ENCODE results near the gene NRXN3. TPM values are rescaled to one million over a fixed set of nuclear protein-coding genes. Genes with fewer than 3 reads are reported as not detected.

Gene NRXN3
- total and polyA plus RNA-seq, 2 experiments from 2014 or later = 1.0 to 1.8 TPM

- TF ChIP-seq, protein P1, sequence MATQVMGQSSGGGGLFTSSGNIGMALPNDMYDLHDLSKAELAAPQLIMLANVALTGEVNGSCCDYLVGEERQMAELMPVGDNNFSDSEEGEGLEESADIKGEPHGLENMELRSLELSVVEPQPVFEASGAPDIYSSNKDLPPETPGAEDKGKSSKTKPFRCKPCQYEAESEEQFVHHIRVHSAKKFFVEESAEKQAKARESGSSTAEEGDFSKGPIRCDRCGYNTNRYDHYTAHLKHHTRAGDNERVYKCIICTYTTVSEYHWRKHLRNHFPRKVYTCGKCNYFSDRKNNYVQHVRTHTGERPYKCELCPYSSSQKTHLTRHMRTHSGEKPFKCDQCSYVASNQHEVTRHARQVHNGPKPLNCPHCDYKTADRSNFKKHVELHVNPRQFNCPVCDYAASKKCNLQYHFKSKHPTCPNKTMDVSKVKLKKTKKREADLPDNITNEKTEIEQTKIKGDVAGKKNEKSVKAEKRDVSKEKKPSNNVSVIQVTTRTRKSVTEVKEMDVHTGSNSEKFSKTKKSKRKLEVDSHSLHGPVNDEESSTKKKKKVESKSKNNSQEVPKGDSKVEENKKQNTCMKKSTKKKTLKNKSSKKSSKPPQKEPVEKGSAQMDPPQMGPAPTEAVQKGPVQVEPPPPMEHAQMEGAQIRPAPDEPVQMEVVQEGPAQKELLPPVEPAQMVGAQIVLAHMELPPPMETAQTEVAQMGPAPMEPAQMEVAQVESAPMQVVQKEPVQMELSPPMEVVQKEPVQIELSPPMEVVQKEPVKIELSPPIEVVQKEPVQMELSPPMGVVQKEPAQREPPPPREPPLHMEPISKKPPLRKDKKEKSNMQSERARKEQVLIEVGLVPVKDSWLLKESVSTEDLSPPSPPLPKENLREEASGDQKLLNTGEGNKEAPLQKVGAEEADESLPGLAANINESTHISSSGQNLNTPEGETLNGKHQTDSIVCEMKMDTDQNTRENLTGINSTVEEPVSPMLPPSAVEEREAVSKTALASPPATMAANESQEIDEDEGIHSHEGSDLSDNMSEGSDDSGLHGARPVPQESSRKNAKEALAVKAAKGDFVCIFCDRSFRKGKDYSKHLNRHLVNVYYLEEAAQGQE (IDR thresholded peaks at IDR 0.05; ENCODE audit: unreplicated experiment) = no peak
- TF ChIP-seq ETS1 (IDR thresholded peaks at IDR 0.05) = no peak
- no peak for TF ChIP-seq STAT1 (IDR thresholded peaks at IDR 0.05; ENCODE audit: unreplicated experiment)
These were observed 1224.9 kb downstream of the NRXN3 start (continued) for GRCh38 chr14:79395061-79395460.

DNA sequence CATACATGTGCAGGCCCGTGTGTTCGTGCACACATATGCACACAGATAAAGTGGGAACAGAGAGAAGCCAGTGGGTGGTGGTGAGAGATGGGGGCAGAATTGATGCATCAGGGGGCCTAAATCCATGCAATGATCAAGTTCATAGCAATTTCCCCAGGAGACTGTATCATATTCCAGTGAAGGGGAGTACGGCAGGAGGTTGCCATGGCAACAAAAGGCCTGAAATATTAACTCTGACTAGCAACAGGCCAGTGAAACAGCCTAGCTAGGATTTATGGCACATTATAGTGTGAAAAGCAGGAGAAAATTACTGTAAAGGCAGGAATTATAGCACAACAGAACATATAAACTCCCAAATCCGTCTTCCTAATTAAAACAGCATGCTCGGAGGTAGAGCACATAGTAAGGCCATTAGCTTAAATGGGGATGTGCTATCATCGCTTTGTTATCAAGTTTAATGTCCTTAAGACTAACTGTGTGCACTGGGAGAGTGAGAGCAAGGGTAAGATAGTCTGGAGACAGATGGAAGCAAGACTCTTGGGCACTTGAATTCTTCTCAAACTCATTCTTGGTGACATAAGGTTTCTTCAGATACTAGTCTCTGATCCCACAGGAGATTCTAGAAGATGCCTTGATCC, 1234.8 kb downstream of the NRXN3 start:
- Histone ChIP-seq H3K27ac (ENCODE audit: low read depth) (no peak overlapping the region), H3K27me3 (ENCODE audit: insufficient read depth) (no peaks in the 10 kb centered on the region), H4K20me1 (replicated peaks; ENCODE audit: insufficient read depth) (no peaks in the 10 kb centered on the region), H3K36me3 (ENCODE audit: insufficient read depth) (no peaks in the 10 kb centered on the region), H3F3A (replicated peaks; ENCODE audit: low read depth) (no peaks in the 10 kb centered on the region), H3K79me2 (replicated peaks; ENCODE audit: insufficient read depth) (no peaks in the 10 kb centered on the region), H3K4me2 (no peak overlapping the region), H2AFZ (no peak overlapping the region), H3K9me2 (ENCODE audit: insufficient read depth) (no peaks in the 10 kb centered on the region), H3K4me1 (ENCODE audit: insufficient read depth) (0 out of 2 replicates have a peak, but pooled peaks cover 3% of the 10 kb centered on the region), H3K4me3 (no peak overlapping the region)
- Mint-ChIP-seq H3K4me1 (peaks cover 13% of the 10 kb centered on the region; the same call in 2 of the 3 replicates), H3K27ac (no peak overlapping the region), H3K27me3 (ENCODE audit: insufficient read depth, low read depth, poor library complexity) (no peaks in the 10 kb centered on the region), H3K4me3 (no peak overlapping the region), H3K36me3 (ENCODE audit: low read depth) (no peaks in the 10 kb centered on the region), H3K9me3 (no peaks in the 10 kb centered on the region; the same call in 2 of the 3 replicates)
- DNase-seq (ENCODE audit: low spot score) (no peak), ATAC-seq (no peak)
- TF ChIP-seq ZNF331 (CRISPR knock-in tag; IDR thresholded peaks at IDR 0.05; ENCODE audit: low read depth) = no peak
- TF ChIP-seq POLR2AphosphoS5 (IDR thresholded peaks at IDR 0.05; ENCODE audit: low read depth) = no peak
- no peak for TF ChIP-seq ZNF462 (CRISPR knock-in tag; IDR thresholded peaks at IDR 0.05)
- no peak for TF ChIP-seq CTCF (conservative IDR thresholded peaks at IDR 0.05; ENCODE audit: low read depth in 2 of 2)
- TF ChIP-seq EZH2phosphoT487 (IDR thresholded peaks at IDR 0.05; ENCODE audit: unreplicated experiment) = no peak
- no peak for TF ChIP-seq JUNB (IDR thresholded peaks at IDR 0.05; ENCODE audit: unreplicated experiment)
- no peak for TF ChIP-seq ETS1 (IDR thresholded peaks at IDR 0.05)
- no peak for TF ChIP-seq EZH2 (IDR thresholded peaks at IDR 0.05; ENCODE audit: low read depth, unreplicated experiment)

Data from GM23338 (cell line).